NCI-H345 (cell line): Measurements from ENCODE around the gene ATG5.
"Not testable (repeated sequence)": the region's sequence is repeated elsewhere in the genome, so short reads cannot be mapped to it uniquely, and the experiment has no call there.

Source experiments
- DNase-seq: peaks from one replicate; lab custom pipeline; 2025; lab: John Stamatoyannopoulos, UW

ATG5 gene

DNA sequence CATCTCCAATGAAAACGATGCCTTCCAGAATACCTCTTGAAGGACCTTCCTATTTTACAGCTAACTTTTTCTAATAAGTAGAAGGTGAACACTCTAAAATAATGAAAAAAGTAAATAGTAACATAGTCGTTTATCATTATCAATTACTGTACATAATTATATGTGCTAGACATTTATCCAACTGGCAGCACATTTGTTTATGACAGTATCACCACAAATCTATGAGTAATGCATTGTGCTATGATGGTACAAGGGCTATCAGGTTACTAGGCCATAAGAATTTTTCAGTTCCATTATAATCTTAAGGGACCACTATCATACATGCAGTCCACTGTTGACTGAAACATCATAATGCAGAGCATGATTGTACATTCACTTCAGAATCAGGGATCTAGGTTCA is 68.4 kb downstream of the ATG5 start:
- no peak for DNase-seq

DNA sequence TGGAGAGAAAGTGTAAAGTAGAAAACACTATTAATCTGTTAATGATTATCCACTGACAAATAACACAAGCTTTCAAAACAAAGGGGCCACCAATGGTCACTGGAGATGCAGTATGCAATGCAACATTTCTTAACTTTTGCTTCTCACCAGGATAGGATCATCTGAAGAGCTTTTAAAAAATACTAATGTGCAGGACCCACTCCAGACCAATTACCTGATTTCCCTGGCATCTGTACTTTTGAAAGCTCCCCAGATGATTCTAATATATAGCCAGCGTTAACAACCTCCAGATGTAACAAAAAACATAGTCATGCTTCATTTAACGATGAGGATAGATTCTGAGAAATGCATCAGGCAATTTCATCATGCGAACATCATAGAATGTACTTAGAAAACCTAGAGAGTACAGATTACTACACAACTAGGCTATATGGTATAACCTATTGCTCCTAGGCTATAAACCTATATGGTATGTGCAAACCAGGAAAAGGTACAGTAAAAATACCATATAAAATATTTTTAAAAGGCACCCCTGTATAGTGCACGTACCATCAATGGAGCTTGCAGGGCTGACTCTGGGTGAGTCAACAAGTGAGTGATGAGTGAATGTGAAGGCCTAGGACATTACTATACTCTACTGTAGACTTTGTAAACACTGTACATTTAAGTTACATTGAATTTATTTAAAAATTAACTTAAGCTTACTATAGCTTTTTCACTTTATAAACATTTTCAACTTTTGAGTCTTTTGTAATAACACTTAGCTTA is 69.2 kb downstream of the ATG5 start:
- DNase-seq = no peak

GRCh38 chr6:106255306-106255705 is 70.3 kb downstream of the ATG5 start:
- DNase-seq = no peak

DNA sequence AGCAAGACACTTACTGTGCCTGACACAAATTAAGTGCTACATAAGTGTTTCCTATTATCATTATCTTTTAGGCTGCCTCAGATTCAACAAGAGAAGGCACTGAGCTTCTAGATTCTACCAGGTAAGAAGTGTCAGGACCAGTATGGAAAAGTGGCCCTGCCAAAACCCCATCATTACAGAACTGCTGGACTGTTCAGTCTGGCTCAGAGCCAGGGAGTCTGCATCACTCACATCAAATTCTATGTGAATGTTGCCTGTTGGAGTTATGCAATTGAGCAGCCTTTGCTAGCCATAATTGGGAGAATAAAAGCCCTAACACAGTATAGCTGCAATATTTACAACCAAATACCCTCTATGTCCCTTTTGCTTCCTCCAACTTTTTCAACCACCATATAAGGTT is 70.9 kb downstream of the ATG5 start:
- no peak for DNase-seq

GRCh38 chr6:106253731-106254130 is 71.8 kb downstream of the ATG5 start:
- no peak for DNase-seq

GRCh38 chr6:106253172-106253571 is 72.4 kb downstream of the ATG5 start:
- DNase-seq = no peak

DNA sequence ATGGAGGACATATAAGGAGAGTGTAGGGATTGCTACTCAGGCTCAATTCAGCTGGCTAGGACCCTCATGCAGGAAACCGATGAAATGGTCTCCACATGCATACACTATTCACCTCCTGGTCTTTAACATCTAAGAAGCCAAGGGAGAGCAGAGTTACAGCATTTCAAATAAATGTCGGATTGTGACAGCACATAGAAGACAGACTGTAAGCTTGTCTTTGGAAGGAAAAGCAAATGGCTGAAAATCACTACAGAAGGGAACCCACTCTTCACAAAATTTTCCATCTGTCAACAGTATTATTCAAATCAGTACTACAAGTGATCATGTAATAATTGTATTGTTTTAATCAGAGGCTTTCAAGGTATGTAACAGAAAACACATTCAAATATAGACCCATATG is 72.9 kb downstream of the ATG5 start:
- DNase-seq = no peak

DNA sequence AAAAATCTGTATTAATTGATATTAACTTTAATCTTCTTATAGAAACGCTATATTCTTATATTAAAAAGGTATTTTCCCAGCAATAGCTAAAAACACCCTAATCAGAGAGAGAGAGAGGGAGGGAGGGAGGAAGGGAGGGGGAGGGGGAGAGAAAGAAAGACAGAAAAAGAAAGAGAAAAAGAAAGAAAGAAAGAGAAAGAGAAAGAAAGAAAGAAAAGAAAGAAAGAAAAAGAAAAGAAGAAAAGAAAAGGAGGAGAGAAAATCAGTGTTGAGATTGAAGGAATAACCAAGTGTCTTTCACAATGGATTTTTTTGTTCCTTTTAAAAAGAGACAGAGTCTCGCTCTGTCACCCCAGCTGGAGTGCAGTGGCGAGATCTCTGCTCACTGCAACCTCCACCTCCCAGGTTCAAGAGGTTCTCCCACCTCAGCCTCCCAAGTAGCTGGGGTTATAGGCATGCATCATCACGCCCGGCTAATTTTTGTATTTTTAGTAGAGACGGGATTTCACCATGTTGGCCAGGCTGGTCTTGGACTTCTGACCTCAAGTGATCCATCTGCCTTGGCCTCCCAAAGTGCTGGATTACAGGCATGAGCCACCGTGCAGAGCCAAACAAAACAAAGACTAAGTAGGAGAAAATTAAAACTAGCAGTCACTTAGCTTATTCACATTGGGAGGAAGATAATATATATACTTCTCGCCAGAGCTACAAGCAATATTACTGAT is 73.9 kb downstream of the ATG5 start:
- not testable (repeated sequence) for DNase-seq

DNA sequence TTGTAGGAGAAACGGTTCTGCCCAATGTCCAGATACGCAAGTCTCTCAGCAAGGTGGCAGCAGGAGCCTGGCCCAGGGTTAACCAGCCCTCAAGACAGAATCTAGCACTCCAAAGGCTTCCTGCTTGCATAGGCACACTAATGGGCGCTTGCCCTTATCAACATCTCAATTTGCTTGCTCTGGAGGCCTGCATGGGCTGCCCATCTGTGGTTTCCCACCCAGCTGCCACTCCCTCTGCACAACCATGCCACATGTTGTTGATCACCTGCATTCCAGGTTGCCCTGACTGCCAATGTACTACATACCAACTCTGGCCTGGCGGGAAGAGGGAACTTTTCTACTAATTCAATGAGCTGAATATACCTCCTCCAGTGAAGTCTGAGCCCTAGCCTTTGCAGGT is 74.6 kb downstream of the ATG5 start:
- no peak for DNase-seq

DNA sequence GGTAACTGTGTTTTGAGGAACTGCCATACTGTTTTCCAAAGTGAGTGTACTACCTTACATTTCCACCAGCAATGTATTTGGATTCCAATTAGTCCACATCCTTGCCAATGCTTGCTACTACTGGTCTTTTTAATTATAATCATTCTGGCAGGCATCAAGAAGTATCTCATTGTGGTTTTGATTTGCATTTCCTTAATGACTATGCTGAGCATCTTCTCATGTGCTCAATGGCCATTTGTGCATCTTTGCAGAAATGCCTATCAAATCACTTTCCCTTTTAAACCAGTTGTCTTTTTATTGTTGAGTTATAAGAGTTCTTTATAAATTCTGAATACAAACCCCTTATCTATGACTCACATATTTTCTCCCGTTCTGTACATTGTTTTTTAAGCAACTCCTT is 75.9 kb downstream of the ATG5 start:
- no peak for DNase-seq

DNA sequence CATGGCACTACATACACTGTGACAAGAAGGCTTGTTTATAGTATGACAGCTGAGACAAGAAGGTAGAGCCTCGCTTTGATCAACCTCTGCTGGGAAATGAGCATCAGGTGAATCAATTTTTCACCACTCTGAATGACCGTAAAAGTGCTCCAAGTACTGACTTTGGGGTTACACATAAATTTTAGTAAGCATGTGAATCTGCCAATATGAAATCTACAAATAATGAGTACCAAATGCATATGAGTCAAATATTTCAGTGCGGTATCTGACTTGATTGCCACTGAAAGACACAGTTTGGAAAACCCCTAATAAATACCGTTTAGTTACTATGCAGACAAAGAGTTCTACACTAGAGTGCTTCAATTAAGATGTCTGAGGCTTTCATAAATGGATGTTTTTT is 77.8 kb downstream of the ATG5 start:
- no peak for DNase-seq

- DNase-seq = no peak
These were observed 78.3 kb downstream of the ATG5 start for GRCh38 chr6:106247293-106247692.

DNA sequence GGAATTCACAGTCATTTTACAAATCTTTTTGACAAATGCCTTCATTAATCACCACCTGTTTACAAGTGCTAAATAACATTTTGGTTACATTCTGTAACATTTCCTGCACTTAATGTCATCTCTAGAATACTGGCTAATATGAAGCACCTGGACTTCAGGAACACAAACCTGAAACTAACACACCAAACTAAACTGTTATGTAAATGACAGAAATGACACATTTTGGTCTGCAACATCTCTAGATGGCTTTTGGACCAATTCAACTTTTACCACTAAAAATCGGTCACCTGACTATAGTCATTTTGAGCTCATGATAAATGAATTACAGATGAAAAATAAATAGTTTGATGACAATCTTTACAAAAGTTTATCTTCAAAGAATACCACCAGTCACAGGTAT is 80.6 kb downstream of the ATG5 start:
- no peak for DNase-seq

GRCh38 chr6:106244521-106244920 is 81.0 kb downstream of the ATG5 start:
- no peak for DNase-seq

DNA sequence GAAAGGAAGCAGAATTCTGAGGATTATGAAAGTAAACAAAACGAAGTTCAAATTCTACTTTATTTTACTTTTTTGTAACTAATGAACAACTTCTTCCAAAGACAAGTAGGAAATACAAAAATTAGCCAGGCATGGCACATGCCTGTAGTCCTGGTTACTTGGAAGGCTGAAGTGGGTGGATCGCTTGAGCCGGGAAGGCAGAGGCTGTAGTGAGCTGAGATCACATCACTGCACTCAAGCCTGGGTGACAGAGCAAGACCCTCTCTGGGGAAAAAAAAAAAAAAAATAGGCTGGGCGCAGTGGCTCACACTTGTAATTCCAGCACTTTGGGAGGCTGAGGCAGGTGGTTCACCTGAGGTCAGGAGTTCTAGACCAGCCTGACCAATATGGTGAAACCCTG is 82.3 kb downstream of the ATG5 start:
- no peak for DNase-seq

GRCh38 chr6:106241498-106241897 is 84.1 kb downstream of the ATG5 start:
- DNase-seq = no peak

DNA sequence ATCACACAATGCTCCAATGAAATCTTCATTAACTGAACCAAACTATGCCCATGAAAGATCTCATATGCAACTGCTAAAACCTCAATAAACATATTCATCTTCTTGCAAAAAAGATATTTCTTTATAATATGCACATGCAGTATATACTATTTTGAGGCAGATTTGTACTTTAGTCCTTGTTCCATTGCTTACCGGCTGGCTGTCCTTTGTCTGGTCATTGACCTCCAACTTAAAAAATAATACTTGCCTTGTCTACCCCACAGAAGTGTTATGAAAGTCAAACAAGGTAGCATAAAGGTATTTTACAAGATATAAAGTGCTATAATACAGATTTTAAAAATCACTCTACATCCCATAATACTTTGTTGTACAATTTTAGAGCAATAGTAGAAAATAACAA is 88.3 kb downstream of the ATG5 start:
- no peak for DNase-seq

- not testable (repeated sequence) for DNase-seq
These were observed 95.6 kb downstream of the ATG5 start for GRCh38 chr6:106229876-106230445.

GRCh38 chr6:106227612-106228507 is 97.7 kb downstream of the ATG5 start:
- DNase-seq = no peak

DNA sequence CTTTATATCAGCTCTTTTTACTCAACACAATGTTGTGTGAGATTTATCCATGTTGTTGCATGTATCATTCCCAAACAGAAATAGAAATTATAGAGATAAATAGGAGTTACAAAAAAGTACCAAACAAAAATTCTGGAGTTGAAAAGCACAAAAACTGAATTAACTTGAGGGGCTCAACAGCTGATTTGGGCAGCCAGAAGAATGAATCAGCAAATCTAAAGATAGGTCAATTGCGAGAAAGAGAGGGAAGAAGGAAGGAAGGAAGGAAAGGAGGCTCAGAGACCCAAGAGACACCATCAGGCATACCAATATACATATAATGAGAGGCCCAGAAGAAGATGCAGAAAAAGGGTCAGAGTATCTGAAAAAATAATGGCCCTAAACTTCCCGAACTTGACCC is 98.9 kb downstream of the ATG5 start:
- DNase-seq = no peak

GRCh38 chr6:106225581-106225980 is 100.0 kb downstream of the ATG5 start:
- no peak for DNase-seq

- peak; percentile 68 for DNase-seq
These were observed 102.1 kb downstream of the ATG5 start for GRCh38 chr6:106223300-106223930.
